KOPT-K1 (cell line): ENCODE measurements around the gene PLAC9.
A peak's percentile ranks its signal among the peaks of the same experiment; 100 is the strongest.

Source experiments
- H3K27ac ChIP-seq: fragments of 200-600 bp; sonication (generic); 2 replicates; pipeline ENCODE4 v1.5.1; 2016; ENCODE audit warnings: antibody characterized with exemption, mild to moderate bottlenecking, low read depth, low read length; ENCODE audit not compliant: poor library complexity, severe bottlenecking
- H3K36me3 ChIP-seq: fragments of 200-600 bp; sonication (generic); 2 replicates; pipeline ENCODE4 v1.5.1; 2017; ENCODE audit warnings: antibody characterized with exemption, mild to moderate bottlenecking, low read length, moderate library complexity; ENCODE audit not compliant: insufficient read depth
- H3K9me3 ChIP-seq: fragments of 200-600 bp; sonication (generic); 2 replicates; pipeline ENCODE4 v1.5.1; 2017; ENCODE audit warnings: antibody characterized with exemption, low read length, mild to moderate bottlenecking; ENCODE audit not compliant: insufficient read depth, poor library complexity, severe bottlenecking

Gene PLAC9

DNA sequence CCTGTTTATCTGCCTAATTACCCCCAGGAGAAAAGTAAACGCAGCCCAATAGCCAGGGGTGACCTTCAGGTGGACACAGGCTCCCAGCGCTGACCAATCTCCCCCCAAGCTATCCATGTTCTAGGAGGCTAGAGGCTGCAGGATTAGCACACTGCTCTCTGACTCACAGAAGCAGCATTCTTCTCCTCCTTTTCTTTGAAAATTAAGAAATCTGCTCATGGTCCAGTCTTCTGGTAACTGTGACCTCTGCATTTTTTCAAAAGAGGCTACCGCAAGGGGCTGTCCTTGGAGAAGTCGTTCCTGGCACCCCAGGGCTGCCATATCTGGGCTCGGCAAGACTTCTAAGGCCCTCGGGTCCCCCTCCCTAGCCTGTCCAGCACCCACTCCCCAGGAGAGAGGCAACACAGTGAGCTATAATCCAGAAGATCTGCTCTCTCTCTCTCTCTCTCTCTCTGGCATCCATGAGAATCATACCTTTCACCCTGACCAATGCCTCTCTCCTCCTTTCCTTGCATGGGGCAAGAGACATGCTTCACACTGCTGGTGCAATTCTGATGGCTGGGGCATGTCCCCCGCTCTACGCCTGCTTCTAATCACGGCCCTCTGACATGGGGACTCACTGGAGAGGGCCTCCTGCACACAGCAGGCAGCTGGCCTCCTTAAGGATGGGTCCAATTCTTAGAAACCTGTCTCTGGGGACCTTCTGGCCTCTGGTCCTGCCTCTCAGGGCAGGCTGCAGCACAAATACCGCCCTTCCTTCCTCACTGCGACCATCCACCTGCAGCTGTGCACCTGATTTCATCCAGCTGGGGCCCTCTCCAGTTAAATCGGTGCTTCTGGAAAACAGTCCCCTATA lies 45.5 kb downstream of the PLAC9 start:
- no peaks in the 10 kb centered on the region for H3K9me3 ChIP-seq
- H3K36me3 ChIP-seq: peaks cover 25% of the 10 kb centered on the region
- no peak overlapping the region for H3K27ac ChIP-seq

DNA sequence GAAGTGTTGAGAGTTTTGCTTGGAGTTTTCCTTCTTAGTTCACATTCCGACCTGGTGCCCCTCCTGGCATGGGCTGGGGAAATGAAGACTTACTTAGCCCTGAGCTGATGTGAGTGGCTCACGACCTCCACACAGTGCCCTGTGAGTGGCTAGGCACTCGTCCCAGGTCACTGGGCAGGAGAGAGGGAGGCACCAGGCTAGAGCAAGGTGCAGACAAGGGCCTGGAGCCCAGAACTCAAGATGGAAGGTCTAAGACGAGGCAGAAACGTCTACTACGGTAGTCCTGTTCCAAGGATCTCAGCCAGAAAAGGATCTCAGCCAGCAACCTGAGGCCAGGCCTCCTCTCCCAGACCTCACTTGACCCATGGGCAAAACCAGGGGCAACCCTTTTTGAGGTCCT lies 50.5 kb downstream of the PLAC9 start:
- Histone ChIP-seq H3K27ac (no peak overlapping the region), H3K36me3 (peaks cover 25% of the 10 kb centered on the region), H3K9me3 (no peaks in the 10 kb centered on the region)

DNA sequence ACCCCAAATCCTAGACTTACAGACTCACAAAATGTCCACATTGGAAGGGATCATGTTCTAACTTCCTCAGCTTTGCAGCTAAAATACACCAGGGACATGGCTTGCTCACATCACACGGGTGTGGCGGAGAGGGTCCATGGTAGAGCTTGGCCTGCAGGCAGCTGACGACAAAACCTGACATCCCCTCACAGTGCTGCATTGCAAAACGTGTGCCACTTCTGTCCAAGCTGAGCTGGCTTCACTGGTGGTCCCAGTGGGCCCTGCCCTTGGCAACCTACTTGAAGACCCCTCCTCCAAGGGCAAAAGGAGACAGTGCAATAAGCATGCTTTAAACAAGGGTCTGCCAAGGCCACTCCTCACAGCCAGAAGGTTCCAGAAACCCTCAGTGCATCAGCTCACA lies 50.9 kb downstream of the PLAC9 start:
- Histone ChIP-seq H3K9me3 (no peaks in the 10 kb centered on the region), H3K27ac (no peak overlapping the region), H3K36me3 (peaks cover 25% of the 10 kb centered on the region)

DNA sequence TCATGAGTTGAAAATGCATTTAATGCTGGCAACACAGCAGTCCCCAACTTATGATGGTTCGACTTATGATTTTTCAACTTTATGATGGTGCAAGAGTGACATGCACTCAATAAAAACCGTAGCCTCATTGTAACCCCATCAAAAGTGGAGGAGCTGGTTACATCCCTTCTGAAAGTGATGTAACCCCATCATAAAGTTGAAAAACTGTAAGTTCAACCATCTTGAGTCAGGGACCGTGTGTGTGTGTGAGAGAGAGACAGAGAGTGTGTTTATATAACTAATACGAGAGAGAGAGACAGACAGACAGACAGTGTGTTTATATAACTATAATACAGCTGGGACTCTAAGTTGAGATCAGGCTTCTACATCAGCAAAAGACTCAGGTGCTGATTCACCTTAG lies 51.8 kb downstream of the PLAC9 start:
- no peak overlapping the region for H3K27ac ChIP-seq
- H3K36me3 ChIP-seq: peaks cover 25% of the 10 kb centered on the region
- H3K9me3 ChIP-seq: no peaks in the 10 kb centered on the region

DNA sequence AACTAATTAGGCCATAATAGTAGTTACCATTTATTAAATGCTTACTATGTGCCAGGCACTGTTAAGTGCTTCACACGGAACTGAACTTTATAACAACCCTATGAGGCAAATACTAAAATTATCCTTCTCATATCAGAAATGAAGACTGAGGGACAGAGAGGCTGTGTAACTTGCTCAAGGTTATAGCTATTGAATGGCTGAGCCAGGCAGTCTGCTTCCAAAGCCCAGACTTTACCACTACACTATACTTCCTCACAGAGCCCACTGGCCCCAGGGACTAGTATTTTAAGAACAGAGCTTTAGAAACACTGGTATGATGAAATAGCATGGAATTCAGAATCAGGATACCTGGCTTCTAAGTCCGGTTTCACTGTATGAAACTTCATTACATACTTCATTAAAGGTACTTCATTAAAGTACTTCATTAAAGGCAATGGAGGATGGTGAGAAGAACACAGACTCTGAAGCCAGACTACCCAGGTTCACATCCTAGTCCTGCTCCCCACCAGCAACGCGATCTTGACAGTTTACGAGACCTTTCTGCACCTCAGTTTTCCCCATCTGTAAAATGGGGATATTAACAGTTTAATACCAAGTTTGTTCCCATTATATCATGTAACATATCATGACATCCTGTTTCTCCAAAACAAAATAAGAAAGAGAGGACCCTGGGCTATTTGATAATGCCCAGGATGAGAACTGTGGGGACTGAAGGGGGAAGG lies 53.2 kb downstream of the PLAC9 start:
- peak overlapping the region; percentile 87 for H3K27ac ChIP-seq
- no peaks in the 10 kb centered on the region for H3K9me3 ChIP-seq
- peaks cover 14% of the 10 kb centered on the region; the same call in 1 of the 2 replicates for H3K36me3 ChIP-seq

DNA sequence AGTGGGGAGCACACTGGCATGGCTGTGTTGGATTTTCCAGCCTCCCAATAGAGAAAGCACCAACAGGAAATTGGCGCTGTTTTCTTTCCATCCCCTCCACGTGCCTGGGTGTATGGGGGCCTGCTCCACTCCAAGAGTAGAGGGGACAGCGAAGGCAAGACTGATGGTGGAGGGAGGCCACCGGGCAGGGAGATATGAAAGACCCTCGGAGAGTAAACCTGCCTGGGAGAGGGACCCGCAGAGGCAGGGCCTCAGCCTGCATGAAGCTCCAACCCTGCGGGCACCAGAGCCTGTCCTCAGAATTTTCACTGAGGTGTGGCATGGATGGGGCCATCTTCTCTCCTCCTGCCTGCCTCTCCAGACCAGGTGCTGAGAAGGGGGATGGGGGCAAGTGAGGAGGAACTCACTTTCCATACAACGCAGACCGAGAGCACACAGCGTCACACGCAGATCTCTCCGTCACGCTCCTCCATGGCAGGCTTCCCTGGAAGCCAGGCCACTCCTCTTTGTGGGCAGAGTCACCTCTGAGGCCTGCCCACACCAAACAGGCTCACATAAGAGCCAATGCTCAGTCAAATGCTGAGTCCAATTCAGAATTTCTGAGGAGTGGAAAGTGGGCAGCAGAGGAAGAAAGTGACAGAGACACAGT lies 54.0 kb downstream of the PLAC9 start:
- H3K36me3 ChIP-seq: peaks cover 14% of the 10 kb centered on the region; the same call in 1 of the 2 replicates
- H3K9me3 ChIP-seq: peaks cover 1% of the 10 kb centered on the region
- H3K27ac ChIP-seq: peak overlapping the region; percentile 87

DNA sequence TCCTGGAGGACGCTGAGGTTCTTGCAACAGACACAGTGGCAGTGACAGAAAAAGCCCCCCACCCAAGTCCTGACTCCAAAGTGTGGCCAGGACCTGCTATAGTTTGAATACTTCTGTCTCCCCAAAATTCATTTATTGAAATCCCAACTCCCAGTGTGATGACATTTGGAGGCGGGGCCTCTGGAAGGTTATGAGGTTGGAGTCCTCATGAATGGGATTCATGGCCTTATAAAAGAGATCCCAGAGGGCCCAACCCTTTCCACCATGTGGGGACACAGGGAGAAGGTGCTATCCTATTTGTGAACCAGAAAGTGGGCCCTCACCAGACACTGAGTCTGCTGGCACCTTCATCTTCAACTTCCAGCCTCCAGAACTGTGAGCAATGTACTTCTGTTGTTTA lies 54.5 kb downstream of the PLAC9 start:
- peaks cover 20% of the 10 kb centered on the region for H3K36me3 ChIP-seq
- H3K27ac ChIP-seq: peak overlapping the region; percentile 87
- peaks cover 7% of the 10 kb centered on the region for H3K9me3 ChIP-seq

DNA sequence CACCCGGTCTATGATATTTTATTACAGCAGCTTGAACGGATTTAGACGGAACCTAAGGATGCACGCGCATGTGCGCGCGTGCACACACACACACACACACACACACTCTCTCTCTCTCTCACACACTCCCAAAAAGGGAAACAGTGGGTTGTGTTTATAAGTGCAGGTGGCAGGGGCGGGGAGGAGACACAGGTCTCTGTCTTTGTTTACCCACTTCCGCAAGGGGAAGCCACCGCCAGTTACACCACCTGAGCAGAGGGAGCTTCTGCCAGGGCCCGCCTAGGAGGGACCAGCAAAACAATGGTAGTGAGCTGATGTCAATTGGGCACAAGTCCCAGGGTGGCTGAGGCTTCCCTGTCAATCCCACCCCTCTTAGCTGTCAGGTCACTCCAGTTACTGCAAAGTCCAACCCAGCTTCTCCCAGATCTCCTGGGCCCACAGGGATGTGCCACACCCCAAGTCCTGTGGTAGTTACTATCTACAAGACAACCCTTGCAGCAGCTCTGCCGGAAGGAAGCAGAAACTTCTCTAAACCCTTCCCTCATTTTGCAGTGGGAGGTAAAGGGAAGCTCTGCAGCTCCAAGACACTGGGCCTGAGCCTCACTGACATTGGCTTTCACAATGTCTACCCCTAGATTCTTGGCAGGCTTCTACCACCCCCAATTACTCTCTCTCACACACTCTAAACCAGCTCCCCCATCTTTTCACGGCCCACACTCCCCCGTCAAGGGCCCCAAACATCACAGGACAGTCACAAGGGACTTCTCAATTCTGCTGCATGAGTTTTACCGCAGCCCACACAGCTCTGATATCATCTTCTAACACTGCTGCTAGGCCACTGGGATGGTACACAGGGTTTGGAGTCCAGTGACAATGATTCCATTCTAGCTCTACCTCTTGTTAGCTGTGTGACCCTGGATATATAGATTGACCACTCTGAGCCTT lies 55.2 kb downstream of the PLAC9 start:
- peaks cover 14% of the 10 kb centered on the region for H3K9me3 ChIP-seq
- H3K36me3 ChIP-seq: peaks cover 24% of the 10 kb centered on the region
- H3K27ac ChIP-seq: peak overlapping the region; percentile 87

DNA sequence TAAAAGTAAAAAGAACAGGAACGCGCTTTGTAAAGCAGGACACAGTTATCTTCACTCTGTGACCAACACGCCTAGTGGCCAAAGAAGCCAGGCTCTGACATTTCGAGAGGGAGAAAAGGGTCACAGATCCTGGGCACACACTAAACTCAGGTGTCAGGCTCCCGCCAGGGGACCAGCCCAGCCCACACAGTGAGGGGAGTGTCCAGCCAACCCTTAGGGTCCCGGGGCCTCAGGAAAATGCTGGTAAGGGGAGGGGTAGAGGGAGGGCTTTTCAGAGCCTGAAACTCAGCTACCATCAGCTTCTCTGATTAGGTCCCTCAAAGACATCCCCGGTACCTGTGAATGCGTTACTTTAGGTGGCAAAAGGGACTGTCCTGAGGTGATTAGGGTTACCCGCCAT lies 56.2 kb downstream of the PLAC9 start:
- H3K9me3 ChIP-seq: peaks cover 19% of the 10 kb centered on the region
- peaks cover 24% of the 10 kb centered on the region; the same call in 1 of the 2 replicates for H3K36me3 ChIP-seq
- peak overlapping the region; percentile 87 for H3K27ac ChIP-seq

DNA sequence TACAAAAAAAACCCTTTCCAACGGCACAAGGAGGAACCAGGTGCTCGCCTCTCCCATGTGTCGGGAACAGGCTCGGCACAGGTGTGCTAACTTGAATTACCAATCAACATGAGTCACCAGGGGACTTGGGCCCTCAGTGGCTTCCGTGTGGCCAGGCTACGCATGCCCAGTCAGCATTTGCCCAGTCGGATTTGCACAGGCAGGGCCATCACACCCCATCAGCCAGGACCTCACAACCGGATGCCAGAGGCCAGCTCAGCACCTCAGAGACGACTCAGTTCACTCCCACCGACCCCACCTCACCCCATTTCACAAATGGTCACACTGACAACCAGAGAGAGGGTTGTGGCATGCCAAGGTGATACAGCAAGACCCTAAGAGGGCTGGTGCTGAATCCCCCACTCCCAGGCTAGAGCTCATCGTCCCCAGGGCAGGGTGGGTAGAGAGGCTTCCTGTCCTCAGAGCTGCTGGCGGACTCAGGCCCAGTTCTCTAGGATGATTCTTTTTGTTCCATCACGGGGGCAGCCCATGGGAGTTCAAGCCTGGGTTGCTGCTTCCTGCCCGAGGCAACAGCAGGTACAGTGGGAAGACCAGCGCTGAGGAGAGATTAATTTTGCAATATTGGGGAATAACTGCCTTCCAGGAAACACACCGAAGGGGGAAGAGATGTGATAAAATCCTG lies 59.2 kb downstream of the PLAC9 start:
- no peak overlapping the region for H3K27ac ChIP-seq
- H3K36me3 ChIP-seq: peaks cover 31% of the 10 kb centered on the region; the same call in 1 of the 2 replicates

DNA sequence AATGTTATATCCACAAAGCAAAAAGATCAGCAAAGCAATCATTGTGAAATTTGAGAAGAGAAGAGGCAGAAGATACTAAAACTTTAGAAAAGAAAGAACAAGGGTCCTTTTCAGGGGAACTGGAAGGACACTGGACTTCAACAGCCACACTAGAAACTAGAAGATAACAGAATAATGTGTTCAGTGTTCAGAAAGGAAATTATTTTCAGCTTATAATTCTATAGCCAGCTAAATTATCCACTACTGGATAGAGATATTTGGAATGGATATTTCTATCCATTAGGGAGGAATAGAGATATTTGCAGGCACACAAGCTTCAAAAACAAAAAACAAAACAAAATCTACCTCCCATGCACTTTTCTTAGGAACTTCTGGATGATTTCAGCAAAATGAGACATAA lies 60.0 kb downstream of the PLAC9 start:
- Histone ChIP-seq H3K36me3 (peaks cover 31% of the 10 kb centered on the region; the same call in 1 of the 2 replicates), H3K9me3 (peaks cover 19% of the 10 kb centered on the region), H3K27ac (no peak overlapping the region)

More for the DNA sequence above, 59.2 kb downstream of the PLAC9 start:
- peaks cover 19% of the 10 kb centered on the region for H3K9me3 ChIP-seq

DNA sequence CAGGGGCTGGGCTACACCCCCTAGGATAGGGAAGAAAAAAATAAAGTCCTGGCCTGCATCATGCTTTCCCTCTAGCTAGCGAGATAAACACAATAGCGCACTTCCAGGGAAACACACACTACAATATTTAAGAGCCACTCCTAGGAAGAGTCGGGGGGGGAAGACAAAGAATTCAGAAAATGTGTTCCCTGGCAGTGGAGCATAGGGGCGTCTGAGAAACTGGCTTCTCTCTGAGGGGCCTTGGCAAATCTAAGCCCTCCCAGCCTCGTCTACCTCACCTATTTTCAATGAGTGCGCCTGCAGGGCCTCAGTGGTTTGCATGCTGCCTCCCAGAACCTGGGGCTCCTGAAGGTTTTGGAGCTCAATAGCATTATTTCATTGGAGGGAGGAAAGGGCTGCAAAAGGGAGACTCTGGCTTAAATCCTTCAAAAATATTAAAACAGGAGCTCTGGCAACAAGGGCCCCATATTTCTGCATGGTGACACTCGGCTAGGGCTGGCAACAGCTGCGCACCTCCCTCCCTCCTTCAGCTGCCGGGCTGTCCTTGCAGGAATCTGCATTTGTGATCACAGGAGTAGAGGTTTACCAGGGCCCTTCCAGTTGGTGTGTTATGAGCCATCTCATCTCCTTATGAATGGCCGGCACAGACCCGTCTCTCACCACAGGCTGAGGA lies 62.0 kb downstream of the PLAC9 start:
- H3K36me3 ChIP-seq: peaks cover 31% of the 10 kb centered on the region; the same call in 1 of the 2 replicates
- H3K27ac ChIP-seq: no peak overlapping the region
- peaks cover 19% of the 10 kb centered on the region for H3K9me3 ChIP-seq
